ENCODE results near the gene LGALS8.
"Not testable (repeated sequence)": the region's sequence is repeated elsewhere in the genome, so short reads cannot be mapped to it uniquely, and the experiment has no call there.

The LGALS8 gene

DNA sequence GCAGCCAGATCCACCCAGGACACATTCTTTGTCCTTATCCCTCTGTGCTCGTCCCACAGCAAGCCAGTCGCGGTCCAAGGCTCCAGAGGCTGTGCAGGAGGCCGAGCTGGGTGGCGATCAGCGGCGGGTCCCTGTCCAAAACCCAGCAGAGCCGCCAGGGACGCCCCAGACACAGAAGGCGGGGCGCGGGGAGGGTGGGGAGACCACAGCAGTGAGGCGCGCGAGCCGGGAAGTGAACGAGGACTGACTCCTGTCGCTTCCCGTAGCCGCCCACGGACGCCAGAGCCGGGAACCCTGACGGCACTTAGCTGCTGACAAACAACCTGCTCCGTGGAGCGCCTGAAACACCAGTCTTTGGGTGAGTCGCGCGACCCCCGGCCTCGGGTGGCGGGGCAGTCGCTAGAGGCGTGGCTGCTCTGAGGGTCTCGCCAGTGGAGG lies at the start of gene LGALS8:
LGALS8 (plus strand) TSS at position 279 of the 438 bp plus-strand sequence. CDS start 2,089 bp downstream, outside the sequence.
- DNase-seq: peak; percentile 94

DNA sequence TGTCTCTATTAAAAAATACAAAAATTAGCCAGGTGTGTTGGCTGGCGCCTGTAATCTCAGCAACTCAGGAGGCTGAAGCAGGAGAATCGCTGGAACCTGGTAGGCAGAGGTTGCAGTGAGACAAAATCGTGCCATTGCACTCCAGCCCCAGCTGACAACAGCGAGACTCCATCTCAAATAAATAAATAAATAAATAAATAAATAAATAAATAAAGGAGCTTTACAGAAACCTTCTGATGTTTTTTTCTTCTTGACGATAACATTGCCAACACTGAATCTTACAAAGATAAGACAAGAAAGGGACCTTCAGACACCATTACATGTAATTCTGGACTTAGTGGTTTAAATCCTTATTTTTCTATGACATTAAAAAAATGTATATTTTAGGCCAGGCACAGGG lies 47.8 kb upstream of the LGALS8 start:
- no peak for DNase-seq

DNA sequence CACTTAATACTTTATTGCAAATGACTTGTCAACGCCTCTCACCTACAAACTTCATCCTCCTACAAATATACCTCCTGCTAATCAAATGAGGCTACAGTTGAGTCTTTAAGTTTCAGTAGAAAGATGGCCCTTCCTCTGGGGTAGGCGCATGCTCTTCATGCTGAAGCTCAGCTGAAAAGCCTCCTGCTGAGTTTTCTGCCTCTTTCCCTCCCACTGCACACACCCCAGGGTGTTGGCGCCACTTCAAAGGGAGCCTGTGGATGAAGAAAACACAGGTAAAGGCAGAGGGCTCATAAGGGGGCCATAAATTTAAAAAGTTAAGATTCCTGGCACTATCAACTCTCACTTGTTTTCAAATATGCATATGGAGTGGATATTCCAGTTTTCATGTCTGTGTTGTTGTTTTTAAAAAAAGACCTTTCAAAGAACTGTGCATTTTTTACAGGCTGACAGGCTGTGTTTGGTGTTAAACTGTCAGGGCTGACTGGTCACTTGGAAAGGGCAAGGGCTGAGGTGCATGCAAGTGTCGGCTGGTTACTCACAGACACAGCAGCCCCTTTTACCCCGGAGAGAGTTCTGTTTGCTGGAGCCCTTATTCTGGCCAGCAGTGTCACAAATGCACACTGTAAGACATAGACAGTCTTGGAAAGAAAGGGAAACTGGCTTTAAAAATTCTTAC lies 42.9 kb upstream of the LGALS8 start:
- DNase-seq: no peak

DNA sequence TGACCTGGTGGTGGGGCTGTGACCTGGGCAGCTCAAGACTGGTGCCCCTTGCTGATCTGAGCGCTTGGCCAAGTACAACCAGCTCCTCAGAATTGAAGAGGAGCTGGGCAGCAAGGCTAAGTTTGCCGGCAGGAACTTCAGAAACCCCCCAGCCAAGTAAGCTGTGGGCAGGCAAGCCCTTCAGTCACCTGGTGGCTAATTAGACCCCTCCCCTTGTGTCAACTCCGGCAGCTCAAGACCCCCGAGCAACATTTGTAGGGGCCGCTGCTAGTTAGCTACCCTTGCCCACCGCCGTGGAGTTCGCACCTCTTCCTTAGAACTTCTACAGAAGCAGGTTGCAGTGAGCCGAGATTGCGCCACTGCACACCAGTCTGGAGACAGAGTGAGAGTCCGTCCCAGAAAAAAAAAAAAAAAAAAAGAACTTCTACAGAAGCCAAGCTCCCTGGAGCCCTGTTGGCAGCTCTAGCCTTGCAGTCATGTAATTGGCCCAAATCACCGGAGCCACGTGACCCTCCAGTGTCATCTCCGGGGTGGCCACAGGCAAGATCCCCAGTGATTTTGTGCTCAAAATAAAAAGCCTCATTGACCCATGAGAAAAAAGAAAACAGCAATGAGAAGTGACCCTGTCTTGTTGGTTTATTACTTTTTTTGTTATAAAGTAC lies 39.3 kb upstream of the LGALS8 start:
- DNase-seq: no peak

DNA sequence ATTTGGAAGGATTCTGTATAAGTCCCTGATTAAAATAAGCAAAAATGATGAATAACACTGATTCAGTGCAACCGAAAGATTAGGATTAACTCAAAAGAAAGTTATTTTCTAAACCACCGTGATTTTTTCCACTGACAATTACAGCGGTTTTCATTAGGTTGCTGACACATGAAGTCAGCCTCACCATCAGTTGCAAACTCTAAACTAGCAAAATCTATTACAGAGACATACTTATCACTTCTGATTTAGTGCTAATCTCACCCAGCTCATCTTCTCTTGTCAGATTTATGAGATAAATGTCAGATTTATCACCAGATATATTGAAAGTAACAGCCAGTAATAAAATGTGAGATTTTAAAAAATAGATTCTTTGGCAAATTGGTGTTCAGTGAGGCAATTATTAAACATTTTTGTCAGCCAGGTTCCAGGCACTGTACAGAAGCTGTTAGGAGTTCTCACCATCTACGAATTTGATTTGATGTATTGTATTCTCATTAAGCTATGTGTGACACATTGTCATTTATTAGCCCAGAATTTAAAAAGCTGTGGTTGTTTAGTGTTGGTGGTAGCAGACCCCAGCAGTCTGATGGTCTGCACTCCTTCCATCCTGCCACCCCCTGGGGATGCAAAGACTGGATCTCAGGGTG lies 37.3 kb upstream of the LGALS8 start:
- no peak for DNase-seq

DNA sequence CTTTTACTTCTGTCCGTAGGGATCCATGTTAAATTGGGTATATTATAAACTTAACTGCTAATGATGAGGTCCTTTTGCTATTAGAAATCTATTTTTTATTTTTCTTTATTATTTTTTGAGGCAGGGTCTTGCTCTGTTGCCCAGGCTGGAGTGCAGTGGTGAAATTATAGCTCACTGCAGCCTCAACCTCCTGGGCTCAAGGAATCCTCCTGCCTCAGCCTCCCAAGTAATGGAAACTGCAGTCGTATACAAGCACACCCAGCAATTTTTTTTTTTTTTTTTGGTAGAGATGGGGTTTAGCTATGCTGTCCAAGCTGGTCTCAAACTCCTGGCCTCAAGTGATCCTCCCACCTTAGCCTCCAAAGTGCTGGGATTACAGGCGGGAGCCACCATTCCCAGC lies 34.6 kb upstream of the LGALS8 start:
- not testable (repeated sequence) for DNase-seq

DNA sequence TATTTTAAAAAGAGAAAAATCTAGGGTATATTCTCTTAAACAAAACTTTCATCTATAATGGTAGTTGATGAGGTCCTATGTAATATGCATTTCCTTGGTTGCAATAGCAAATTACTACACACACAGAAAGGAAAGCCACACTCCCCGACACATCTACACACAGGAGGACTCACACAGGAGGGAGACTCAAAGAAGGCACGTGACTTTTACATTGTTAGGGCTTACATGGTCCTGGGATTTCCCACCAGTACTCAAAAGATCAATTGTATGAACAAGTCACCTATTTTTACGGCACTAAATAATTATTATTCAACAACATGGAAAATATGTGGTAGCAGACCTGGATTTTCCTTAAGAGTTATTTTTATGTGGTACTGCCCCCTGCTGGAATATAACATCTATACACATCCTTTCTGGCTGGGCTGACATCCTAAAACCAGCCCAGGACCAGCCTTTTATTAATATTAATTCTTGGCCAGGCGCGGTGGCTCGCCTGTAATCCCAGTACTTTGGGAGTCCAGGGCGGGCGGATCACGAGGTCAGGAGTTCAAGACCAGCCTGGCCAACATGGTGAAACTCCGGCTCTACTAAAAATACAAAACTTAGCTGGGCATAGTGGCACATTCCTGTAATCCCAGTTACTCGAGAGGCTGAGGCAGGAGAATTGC lies 33.9 kb upstream of the LGALS8 start:
- DNase-seq: peak; percentile 83

DNA sequence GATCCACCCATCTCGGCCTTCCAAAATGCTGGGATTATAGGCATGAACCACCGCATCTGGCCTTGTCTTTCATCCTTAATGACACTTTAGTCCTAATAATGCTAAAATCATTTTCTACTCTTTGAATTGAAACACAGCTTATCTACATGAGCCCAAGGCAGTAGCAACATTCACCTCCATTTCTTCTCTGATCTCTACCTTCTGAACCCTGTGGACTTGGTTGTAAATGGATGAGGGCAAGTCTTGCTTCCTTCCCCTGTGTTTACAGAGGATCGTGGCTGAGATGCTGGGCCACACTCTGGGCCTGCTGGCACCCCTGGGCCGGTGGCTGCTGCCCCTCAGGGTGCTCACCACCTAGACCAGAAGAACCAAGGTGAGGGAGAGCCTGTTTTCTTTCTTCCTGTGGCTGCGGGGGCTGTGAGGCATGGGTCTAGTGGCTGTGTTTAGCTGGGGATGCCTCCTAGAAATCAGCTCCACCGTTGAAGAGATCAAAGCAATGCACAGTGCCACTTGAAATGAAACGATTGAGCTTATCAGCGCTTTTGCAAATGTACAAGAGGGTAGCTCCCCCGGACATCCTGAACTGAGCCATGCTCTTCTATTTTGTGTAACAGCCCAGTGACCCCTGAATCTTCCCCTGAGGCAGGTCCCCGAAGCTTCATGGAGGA lies 32.2 kb upstream of the LGALS8 start:
- DNase-seq: no peak

DNA sequence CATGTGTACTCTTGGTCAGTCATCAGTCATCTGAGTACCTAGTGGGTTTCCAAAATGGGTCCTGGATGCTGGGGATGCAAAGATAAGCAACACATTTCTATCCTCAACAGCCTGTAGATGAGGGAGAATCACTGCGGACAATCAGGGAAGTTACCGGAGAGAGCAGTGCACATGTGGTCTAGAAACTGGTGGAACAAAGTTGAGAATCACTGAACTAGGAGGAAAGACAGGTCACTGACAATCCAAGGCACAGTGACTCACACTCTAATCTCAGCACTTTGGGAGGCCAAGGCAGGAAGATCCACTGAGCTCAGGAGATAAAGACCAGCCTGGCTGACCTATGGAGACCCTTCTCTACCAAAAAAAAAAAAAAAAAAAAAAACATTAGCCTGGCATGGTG lies 31.4 kb upstream of the LGALS8 start:
- DNase-seq: no peak

DNA sequence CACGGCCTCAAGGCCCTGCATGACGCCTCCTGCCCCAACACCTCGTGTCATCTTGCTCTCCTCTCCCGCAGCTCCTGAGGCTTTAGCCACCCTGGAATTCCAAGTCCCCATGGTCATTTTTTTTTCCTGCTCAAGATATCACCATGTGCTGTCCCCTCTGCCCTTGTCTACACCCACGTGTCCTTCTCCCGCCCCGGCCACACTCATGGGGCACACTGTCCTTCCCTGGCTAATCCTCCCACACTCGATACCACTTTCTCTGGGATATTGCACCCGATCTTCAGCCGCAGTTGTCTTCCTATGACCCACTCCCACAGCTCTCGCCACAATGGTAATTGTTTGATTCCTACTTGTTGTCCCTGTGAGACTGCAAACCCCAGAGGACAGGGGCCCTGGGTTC lies 29.7 kb upstream of the LGALS8 start:
- no peak for DNase-seq

DNA sequence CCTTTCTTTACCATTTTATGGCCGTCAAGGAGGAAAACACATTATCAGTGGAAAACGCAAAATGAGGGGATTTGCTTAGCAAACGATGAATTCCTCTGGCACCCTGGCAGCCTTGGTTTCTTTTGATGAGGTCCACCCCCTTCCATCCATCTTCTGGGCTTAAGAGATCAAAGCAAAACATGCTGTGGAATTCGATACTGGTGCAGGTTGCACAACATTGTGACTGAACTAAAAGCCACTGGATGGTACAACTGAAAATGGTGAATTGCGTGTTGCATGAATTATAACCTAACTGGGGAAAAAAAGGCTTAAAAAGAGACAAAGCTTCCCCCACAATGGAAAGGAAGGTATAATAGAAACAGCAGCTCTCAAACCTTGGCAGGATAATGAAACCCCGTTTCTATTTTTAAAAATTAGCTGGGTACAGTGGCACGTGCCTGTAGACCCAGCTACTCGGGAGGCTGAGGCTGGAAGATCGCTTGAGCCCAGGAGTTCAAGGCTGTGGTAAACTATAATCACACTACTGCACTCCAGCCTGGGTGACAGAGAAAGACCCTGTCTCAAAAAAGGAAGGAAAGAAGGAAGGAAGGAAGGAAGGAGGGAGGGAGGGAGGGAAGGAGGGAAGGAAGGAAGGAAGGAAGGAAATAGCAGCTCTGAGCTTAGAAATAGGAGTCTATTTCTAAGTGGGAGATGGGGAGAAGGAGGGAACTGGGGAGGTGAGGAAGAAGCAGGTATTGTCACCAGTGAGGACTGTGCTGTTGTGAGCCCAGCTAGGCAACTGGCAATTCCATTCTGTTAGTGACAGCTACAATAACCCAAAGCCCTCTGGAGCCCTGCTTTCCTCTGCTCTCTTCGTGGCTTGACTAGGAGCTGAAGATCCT lies 29.0 kb upstream of the LGALS8 start:
- no peak for DNase-seq

DNA sequence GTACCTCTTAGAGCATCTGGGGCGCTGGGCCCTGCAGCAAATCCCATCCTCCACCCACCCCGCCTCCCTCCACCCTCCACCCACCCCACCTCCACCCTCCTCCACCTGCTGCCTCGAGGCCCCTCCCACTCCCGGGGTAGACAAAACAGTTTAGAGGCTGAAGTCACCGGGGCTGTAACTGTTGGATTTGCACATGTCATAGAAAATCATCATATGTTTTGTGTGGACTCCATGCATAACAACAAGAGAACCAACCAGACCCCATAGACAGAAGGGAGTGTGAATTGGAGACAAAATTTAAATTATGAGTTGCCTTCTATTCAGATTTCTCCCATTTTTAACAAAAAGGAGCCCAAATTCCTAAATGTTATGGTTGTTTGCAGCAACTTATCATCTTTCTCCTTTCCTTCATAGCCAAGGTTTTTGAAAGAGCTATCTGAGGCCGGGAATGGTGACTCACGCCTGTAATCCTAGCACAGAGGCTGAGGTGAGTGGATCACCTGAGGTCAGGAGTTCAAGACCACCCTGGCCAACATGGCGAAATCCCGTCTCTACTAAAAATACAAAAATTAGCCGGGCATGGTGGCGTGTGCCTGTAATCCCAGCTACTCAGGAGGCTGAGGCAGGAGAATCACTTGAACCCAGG lies 28.2 kb upstream of the LGALS8 start:
- DNase-seq: no peak

DNA sequence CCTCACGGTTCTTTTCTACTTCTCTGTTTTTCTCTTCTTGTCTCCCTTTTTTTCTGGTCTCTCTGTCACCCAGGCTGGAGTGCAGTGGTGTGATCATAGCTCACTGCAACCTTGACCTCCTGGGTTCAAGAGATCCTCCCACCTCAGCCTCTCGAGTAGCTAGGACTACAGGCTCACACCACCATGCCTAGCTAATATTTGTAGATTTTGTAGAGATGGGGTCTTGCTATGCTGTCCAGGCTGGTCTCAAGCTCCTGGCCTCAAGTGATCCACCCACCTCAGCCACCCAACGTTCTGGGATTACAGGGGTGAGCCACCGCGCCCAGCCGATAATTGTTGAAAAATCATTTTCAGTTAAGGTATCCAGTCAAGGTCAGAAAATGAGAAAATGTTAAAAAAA lies 25.9 kb upstream of the LGALS8 start:
- DNase-seq: no peak

DNA sequence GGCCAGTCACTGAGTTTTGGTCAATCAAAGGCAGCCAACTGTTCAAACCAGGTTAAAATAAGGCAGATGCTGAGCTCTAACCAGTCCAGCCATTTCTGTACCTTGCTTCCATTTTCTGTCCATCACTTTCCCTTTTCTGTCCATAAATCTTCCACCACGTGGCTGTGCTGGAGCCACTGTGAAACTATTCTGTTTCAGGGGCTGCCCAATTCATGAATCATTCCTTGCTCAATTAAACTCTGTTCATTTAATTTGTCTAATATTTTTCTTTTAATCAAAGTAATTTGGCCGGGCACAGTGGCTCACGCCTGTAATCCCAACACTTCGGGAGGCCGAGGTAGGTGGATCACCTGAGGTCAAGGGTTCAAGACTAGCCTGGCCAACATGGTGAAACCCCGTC lies 22.7 kb upstream of the LGALS8 start:
- no peak for DNase-seq

DNA sequence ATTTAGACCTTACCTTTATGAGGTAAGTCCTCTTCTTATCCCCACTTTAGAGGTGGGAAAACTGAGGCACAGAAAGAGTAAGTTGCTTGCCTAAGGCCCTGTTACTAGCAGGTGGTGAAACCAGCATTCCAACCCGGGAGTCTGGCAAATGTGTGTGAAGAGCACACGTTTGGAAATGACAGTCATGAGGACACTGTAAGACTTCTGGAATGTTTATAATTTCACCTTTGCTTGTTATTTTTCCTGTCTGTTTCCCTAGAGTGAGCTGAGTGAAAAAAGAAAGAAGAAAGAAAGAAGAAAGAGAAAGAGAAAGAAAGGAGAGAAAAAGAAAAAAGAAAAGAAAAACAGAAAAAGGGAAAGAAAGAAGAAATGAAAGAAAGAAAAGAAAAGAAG lies 21.2 kb upstream of the LGALS8 start:
- no peak for DNase-seq

DNA sequence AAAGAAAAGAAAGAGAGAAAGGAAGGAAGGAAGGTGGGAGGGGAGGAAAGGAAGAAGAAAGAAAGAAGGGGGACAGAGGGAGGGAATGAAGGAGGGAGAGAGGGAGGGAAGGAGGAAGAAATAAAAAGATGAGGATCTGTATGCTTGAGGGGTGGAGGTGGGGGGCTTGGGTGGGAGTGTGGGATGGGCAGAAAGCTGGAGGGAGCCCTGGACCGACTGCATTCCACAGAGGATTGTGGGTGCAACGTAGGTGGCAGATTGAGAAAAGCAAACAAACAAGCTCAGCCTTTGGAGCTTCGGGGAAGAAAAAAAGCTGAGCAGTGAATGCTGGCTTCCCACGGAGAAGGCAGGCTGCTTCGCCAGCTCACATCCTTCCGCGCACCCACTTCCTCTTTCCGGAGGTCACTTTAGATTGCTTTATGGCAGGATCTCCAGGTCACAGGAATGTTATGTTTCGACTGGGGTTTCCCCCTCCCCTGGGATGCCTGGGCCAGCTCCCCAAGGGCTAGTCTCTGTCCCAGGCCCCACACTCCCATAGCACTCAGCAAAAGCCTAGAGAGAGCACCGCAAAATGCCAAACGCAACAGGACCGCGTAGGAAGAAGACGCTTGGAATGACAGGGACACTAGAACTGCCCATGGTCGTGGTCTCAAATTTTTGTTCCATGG lies 20.7 kb upstream of the LGALS8 start:
- DNase-seq: peak; percentile 81

DNA sequence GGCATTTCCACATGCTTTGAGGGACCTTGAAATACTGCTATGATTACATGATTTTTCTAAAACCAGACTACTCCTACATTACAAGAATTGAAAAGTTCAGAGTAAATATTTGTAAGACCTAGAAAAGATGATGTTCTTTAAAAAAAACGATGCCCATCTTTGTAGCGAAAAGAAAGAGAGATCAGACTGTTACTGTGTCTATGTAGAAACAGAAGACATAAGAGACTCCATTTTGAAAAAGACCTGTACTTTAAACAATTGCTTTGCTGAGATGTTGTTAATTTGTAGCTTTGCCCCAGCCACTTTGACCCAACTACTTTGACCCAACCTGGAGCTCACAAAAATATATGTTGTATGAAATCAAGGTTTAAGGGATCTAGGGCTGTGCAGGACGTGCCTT lies 19.4 kb upstream of the LGALS8 start:
- not testable (repeated sequence) for DNase-seq

DNA sequence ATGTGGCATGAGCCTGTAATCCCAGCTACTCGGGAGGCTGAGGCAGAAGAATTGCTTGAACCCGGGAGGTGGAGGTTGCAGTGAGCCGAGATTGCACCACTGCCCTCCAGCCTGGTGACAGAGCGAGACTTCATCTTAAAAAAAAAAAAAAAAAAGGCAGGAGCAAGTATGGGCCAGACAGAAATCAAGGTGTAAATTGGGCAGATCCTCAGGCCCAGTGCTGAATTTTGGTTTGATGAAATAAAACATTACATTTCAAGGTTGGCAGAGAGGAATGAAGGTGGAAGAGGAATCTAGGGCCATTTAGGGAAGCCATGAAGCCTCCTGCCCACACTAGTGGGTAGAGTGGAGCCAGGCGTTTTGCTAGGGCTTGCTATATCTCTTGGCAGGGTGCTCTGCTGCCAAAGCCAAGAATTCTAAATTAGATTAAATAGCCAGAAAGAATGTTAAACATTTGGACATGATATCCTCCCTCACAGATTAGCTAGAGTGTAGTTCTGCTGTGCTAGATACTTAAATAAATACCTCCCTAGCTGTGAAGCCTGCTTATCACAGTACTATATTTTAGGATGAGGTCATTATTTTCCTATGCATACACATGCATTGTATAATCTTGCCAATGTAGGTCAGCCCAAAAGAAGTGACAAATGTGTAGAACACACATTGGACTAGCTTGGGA lies 16.6 kb upstream of the LGALS8 start:
- peak; percentile 57 for DNase-seq

DNA sequence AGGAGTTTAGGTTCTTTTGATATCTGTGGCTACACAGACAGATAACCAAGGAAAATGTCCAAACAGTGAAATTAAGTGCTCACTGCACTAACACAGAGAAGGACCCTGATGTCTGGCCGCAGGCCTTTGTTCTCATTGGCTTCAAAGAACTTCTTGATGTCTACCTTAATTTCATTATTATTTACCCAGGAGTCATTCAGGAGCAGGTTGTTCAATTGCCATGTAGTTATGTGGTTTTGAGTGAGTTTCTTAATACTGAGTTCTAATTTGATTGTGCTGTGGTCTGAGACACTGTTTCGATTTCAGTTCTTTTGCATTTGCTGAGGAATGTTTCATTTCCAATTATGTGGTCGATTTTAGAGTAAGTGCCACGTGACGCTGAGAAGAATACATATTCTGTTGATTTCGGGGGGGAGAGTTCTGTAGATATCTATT lies 15.2 kb upstream of the LGALS8 start:
- DNase-seq: no peak

DNA sequence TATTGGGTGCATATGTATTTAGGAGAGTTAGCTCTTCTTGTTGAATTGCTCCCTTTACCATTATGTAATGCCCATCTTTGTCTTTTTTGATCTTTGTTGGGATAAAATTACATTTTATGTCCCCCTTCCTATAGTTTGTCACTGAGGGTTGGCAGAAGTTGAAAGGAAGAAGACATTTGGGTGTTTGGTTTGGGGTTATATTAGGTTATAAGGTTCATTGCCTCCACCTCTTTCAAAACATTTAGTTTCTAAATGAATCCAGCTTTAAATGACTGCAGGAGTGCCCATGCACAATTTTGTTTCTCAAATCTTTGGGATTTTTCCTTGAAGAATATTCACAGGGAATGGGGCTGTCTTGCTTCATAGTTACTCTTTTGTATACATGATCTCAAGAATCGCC lies 14.6 kb upstream of the LGALS8 start:
- DNase-seq: no peak

Data from hematopoietic multipotent progenitor cell treated with erythropoietin and hydrocortisone succinate and interleukin-3 and kit ligand, for 4 days (in vitro differentiated cells).